ENCODE data around the gene TSHZ3.

DNA sequence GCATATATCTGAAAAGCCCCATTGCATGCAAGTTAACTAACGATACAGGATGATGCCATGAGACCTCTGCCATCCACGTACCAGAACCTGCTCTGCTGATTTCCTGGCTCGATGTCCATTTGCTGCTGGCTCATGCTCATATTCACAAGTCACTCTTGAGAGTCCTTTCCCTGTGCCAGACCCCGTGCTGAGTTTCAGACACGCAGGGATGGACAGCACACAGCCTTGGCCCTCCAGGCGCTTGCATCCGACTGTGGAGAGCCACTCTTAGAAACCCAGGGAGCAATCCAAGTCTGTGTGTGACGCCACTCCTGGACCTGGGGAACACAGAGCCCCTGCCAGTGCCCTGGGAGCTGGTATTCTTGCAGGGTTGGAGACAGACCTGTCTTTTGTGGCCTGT is 37.6 kb upstream of the TSHZ3 start:
- TF ChIP-seq, protein P1, sequence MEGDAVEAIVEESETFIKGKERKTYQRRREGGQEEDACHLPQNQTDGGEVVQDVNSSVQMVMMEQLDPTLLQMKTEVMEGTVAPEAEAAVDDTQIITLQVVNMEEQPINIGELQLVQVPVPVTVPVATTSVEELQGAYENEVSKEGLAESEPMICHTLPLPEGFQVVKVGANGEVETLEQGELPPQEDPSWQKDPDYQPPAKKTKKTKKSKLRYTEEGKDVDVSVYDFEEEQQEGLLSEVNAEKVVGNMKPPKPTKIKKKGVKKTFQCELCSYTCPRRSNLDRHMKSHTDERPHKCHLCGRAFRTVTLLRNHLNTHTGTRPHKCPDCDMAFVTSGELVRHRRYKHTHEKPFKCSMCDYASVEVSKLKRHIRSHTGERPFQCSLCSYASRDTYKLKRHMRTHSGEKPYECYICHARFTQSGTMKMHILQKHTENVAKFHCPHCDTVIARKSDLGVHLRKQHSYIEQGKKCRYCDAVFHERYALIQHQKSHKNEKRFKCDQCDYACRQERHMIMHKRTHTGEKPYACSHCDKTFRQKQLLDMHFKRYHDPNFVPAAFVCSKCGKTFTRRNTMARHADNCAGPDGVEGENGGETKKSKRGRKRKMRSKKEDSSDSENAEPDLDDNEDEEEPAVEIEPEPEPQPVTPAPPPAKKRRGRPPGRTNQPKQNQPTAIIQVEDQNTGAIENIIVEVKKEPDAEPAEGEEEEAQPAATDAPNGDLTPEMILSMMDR (IDR thresholded peaks at IDR 0.05 in 2 of 3, conservative IDR thresholded peaks at IDR 0.05 in 1 of 3; ENCODE audit: borderline replicate concordance in 1 of 3, insufficient read depth in 1 of 3, low read depth in 2 of 3, low read length in 2 of 3) = no peak
- no peak for TF ChIP-seq POLR2AphosphoS5 (IDR thresholded peaks at IDR 0.05; ENCODE audit: low read depth, low read length)
- no peak for TF ChIP-seq EGR1 (IDR thresholded peaks at IDR 0.05; ENCODE audit: low read depth)
- TF ChIP-seq EZH2 (IDR thresholded peaks at IDR 0.05) = no peak
- no peak for TF ChIP-seq POLR2A (IDR thresholded peaks at IDR 0.05; ENCODE audit: borderline replicate concordance, extremely low read depth, insufficient read depth, insufficient read length)
- TF ChIP-seq, protein P2, sequence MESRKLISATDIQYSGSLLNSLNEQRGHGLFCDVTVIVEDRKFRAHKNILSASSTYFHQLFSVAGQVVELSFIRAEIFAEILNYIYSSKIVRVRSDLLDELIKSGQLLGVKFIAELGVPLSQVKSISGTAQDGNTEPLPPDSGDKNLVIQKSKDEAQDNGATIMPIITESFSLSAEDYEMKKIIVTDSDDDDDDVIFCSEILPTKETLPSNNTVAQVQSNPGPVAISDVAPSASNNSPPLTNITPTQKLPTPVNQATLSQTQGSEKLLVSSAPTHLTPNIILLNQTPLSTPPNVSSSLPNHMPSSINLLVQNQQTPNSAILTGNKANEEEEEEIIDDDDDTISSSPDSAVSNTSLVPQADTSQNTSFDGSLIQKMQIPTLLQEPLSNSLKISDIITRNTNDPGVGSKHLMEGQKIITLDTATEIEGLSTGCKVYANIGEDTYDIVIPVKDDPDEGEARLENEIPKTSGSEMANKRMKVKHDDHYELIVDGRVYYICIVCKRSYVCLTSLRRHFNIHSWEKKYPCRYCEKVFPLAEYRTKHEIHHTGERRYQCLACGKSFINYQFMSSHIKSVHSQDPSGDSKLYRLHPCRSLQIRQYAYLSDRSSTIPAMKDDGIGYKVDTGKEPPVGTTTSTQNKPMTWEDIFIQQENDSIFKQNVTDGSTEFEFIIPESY (IDR thresholded peaks at IDR 0.05; ENCODE audit: extremely low read depth, insufficient replicate concordance, low read length) = no peak
- no peak for TF ChIP-seq SP1 (IDR thresholded peaks at IDR 0.05; ENCODE audit: low read depth)

Data from HCT116 (cell line).